ENCODE data around the gene KMT2A. TPM values are rescaled to one million over a fixed set of nuclear protein-coding genes. Genes with fewer than 3 reads are reported as not detected.
"Not testable (repeated sequence)": the region's sequence is repeated elsewhere in the genome, so short reads cannot be mapped to it uniquely, and the experiment has no call there.

The KMT2A gene
- total and polyA plus RNA-seq, 5 donors from 2014 or later = 12.1 to 179 (median 18.4) TPM

GRCh38 chr11:118416900-118417299 is 19.4 kb upstream of the KMT2A start:
- not testable (repeated sequence) for H3K27me3 ChIP-seq (ENCODE audit: control insufficient read depth, insufficient read depth, low read length); H3K4me3 ChIP-seq (ENCODE audit: low read depth, low read length); DNase-seq; H3K4me1 ChIP-seq (ENCODE audit: control insufficient read depth, insufficient read depth, low read length, poor library complexity, severe bottlenecking); H3K27ac ChIP-seq (ENCODE audit: insufficient read depth, low read length, poor library complexity, severe bottlenecking); H3K4me3 Mint-ChIP-seq; H3K27me3 Mint-ChIP-seq; H3K27ac Mint-ChIP-seq; H3K36me3 Mint-ChIP-seq; H3K9me3 ChIP-seq (ENCODE audit: control insufficient read depth in 2 of 2, low read length in 2 of 2); H3K9me3 Mint-ChIP-seq; H3K4me1 Mint-ChIP-seq; ATAC-seq (ENCODE audit: low read depth in 2 of 2)
- H3K36me3 ChIP-seq (ENCODE audit: control insufficient read depth, insufficient read depth, low read length) = peaks cover 12% of the 10 kb centered on the region

GRCh38 chr11:118417801-118418200 is 18.5 kb upstream of the KMT2A start:
- Mint-ChIP-seq H3K9me3 (no peaks in the 10 kb centered on the region), H3K27me3 (no peaks in the 10 kb centered on the region), H3K4me1 (peaks cover 0 to 6% (median 2%) of the 10 kb centered on the region in 4 donors), H3K4me3 (no peak overlapping the region), H3K27ac (peak overlapping the region in 1 of 3 donors; percentile 11), H3K36me3 (peaks cover 6% of the 10 kb centered on the region)
- Histone ChIP-seq H3K4me1 (ENCODE audit: control insufficient read depth, insufficient read depth, low read length, poor library complexity, severe bottlenecking) (no peaks in the 10 kb centered on the region), H3K27ac (ENCODE audit: insufficient read depth, low read length, poor library complexity, severe bottlenecking) (no peak overlapping the region), H3K9me3 (ENCODE audit: control insufficient read depth in 2 of 2, low read length in 2 of 2) (no peaks in the 10 kb centered on the region), H3K4me3 (ENCODE audit: low read depth, low read length) (no peak overlapping the region), H3K36me3 (ENCODE audit: control insufficient read depth, insufficient read depth, low read length) (peaks cover 12% of the 10 kb centered on the region), H3K27me3 (ENCODE audit: control insufficient read depth, insufficient read depth, low read length) (no peaks in the 10 kb centered on the region)
- DNase-seq (no peak), ATAC-seq (ENCODE audit: low read depth in 2 of 2) (no peak)

GRCh38 chr11:118418766-118419165 is 17.5 kb upstream of the KMT2A start:
- peaks cover 0 to 3% (median 0%) of the 10 kb centered on the region in 4 donors for H3K4me1 Mint-ChIP-seq
- H3K9me3 Mint-ChIP-seq = no peaks in the 10 kb centered on the region
- Histone ChIP-seq H3K4me3 (ENCODE audit: low read depth, low read length) (no peak overlapping the region), H3K36me3 (ENCODE audit: control insufficient read depth, insufficient read depth, low read length) (peaks cover 7% of the 10 kb centered on the region), H3K9me3 (ENCODE audit: control insufficient read depth in 2 of 2, low read length in 2 of 2) (no peaks in the 10 kb centered on the region), H3K27me3 (ENCODE audit: control insufficient read depth, insufficient read depth, low read length) (no peaks in the 10 kb centered on the region), H3K27ac (ENCODE audit: insufficient read depth, low read length, poor library complexity, severe bottlenecking) (no peak overlapping the region), H3K4me1 (ENCODE audit: control insufficient read depth, insufficient read depth, low read length, poor library complexity, severe bottlenecking) (no peaks in the 10 kb centered on the region)
- no peak for DNase-seq
- no peak overlapping the region for H3K4me3 Mint-ChIP-seq
- no peaks in the 10 kb centered on the region for H3K27me3 Mint-ChIP-seq
- ATAC-seq (ENCODE audit: low read depth in 2 of 2) = no peak
- H3K27ac Mint-ChIP-seq = no peak overlapping the region
- no peaks in the 10 kb centered on the region for H3K36me3 Mint-ChIP-seq

GRCh38 chr11:118427707-118428106 is 8.6 kb upstream of the KMT2A start:
- Mint-ChIP-seq H3K4me1 (peaks cover 0 to 6% (median 0%) of the 10 kb centered on the region in 4 donors), H3K9me3 (no peaks in the 10 kb centered on the region), H3K36me3 (peaks cover 4% of the 10 kb centered on the region), H3K27ac (no peak overlapping the region), H3K27me3 (no peaks in the 10 kb centered on the region), H3K4me3 (no peak overlapping the region)
- no peak for DNase-seq
- ATAC-seq (ENCODE audit: low read depth in 2 of 2) = peak in 1 of 2 donors; percentile 14
- Histone ChIP-seq H3K27me3 (ENCODE audit: control insufficient read depth, insufficient read depth, low read length) (no peaks in the 10 kb centered on the region), H3K4me1 (ENCODE audit: control insufficient read depth, insufficient read depth, low read length, poor library complexity, severe bottlenecking) (no peaks in the 10 kb centered on the region), H3K4me3 (ENCODE audit: low read depth, low read length) (no peak overlapping the region), H3K36me3 (ENCODE audit: control insufficient read depth, insufficient read depth, low read length) (no peaks in the 10 kb centered on the region), H3K9me3 (ENCODE audit: control insufficient read depth in 2 of 2, low read length in 2 of 2) (no peaks in the 10 kb centered on the region), H3K27ac (ENCODE audit: insufficient read depth, low read length, poor library complexity, severe bottlenecking) (no peak overlapping the region)

- Mint-ChIP-seq H3K4me1 (peaks cover 5 to 15% (median 12%) of the 10 kb centered on the region in 4 donors), H3K36me3 (no peaks in the 10 kb centered on the region), H3K27ac (peak overlapping the region in 1 of 3 donors; percentile 23), H3K4me3 (peak overlapping the region in 1 of 4 donors; percentile 19), H3K27me3 (peaks cover 15% of the 10 kb centered on the region), H3K9me3 (no peaks in the 10 kb centered on the region)
- Histone ChIP-seq H3K4me1 (ENCODE audit: control insufficient read depth, insufficient read depth, low read length, poor library complexity, severe bottlenecking) (peaks cover 11% of the 10 kb centered on the region), H3K9me3 (ENCODE audit: control insufficient read depth in 2 of 2, low read length in 2 of 2) (no peaks in the 10 kb centered on the region), H3K27me3 (ENCODE audit: control insufficient read depth, insufficient read depth, low read length) (no peaks in the 10 kb centered on the region), H3K27ac (ENCODE audit: insufficient read depth, low read length, poor library complexity, severe bottlenecking) (no peak overlapping the region), H3K36me3 (ENCODE audit: control insufficient read depth, insufficient read depth, low read length) (no peaks in the 10 kb centered on the region), H3K4me3 (ENCODE audit: low read depth, low read length) (no peak overlapping the region)
- DNase-seq = no peak
- no peak for ATAC-seq (ENCODE audit: low read depth in 2 of 2)
Measured at GRCh38 chr11:118430956-118431355, 5.3 kb upstream of the KMT2A start.

GRCh38 chr11:118434123-118434552 is 2.2 kb upstream of the KMT2A start:
- Mint-ChIP-seq H3K4me3 (peak overlapping the region; percentile 95 to 99 (median 98)), H3K4me1 (peaks cover 6 to 24% (median 15%) of the 10 kb centered on the region in 4 donors), H3K27me3 (peaks cover 19% of the 10 kb centered on the region), H3K9me3 (no peaks in the 10 kb centered on the region), H3K36me3 (no peaks in the 10 kb centered on the region), H3K27ac (peak overlapping the region; percentile 39 to 95 (median 95))
- peak overlapping the region; percentile 91 for H3K4me3 ChIP-seq (ENCODE audit: low read depth, low read length)
- H3K36me3 ChIP-seq (ENCODE audit: control insufficient read depth, insufficient read depth, low read length) = no peaks in the 10 kb centered on the region
- peak overlapping the region; percentile 89 for H3K27ac ChIP-seq (ENCODE audit: insufficient read depth, low read length, poor library complexity, severe bottlenecking)
- DNase-seq = peak in 2 of 3 donors; percentile 63 to 83
- peaks cover 26% of the 10 kb centered on the region for H3K4me1 ChIP-seq (ENCODE audit: control insufficient read depth, insufficient read depth, low read length, poor library complexity, severe bottlenecking)
- no peaks in the 10 kb centered on the region for H3K9me3 ChIP-seq (ENCODE audit: control insufficient read depth in 2 of 2, low read length in 2 of 2)
- H3K27me3 ChIP-seq (ENCODE audit: control insufficient read depth, insufficient read depth, low read length) = no peaks in the 10 kb centered on the region
- ATAC-seq (ENCODE audit: low read depth in 2 of 2) = no peak

- DNase-seq = peak in 2 of 3 donors; percentile 29 to 46
- Histone ChIP-seq H3K27me3 (ENCODE audit: control insufficient read depth, insufficient read depth, low read length) (no peaks in the 10 kb centered on the region), H3K4me1 (ENCODE audit: control insufficient read depth, insufficient read depth, low read length, poor library complexity, severe bottlenecking) (peaks cover 32% of the 10 kb centered on the region), H3K9me3 (ENCODE audit: control insufficient read depth in 2 of 2, low read length in 2 of 2) (no peaks in the 10 kb centered on the region), H3K36me3 (ENCODE audit: control insufficient read depth, insufficient read depth, low read length) (no peaks in the 10 kb centered on the region), H3K27ac (ENCODE audit: insufficient read depth, low read length, poor library complexity, severe bottlenecking) (peak overlapping the region; percentile 89), H3K4me3 (ENCODE audit: low read depth, low read length) (peak overlapping the region; percentile 91)
- Mint-ChIP-seq H3K27ac (peak overlapping the region; percentile 95 to 96 (median 95)), H3K36me3 (peaks cover 2% of the 10 kb centered on the region), H3K4me3 (peak overlapping the region; percentile 95 to 99 (median 98)), H3K4me1 (peaks cover 12 to 29% (median 21%) of the 10 kb centered on the region in 4 donors), H3K9me3 (no peaks in the 10 kb centered on the region), H3K27me3 (peaks cover 19% of the 10 kb centered on the region)
- peak; percentile 9 to 13 for ATAC-seq (ENCODE audit: low read depth in 2 of 2)
Measured at GRCh38 chr11:118434553-118435289, 1.6 kb upstream of the KMT2A start.
